ENCODE data around the gene NDUFA12. TPM values are rescaled to one million over a fixed set of nuclear protein-coding genes. Genes with fewer than 3 reads are reported as not detected.

NDUFA12 gene
- total and polyA plus RNA-seq, 2 of the 13 experiments (the other 11 are each of a cell fraction or from before 2014, with no cell fraction given), result 101 to 173 TPM

GRCh38 chr12:95003213-95003920, at the start of gene NDUFA12 (continued):
- TF ChIP-seq ERF (CRISPR knock-in tag; IDR thresholded peaks at IDR 0.05), result peak; percentile 88
- peak; percentile 80; the same call in 1 of the 2 replicates for TF ChIP-seq NFKBIZ (CRISPR knock-in tag; IDR thresholded peaks at IDR 0.05)
- no peak for TF ChIP-seq ZBTB37 (CRISPR knock-in tag; IDR thresholded peaks at IDR 0.05)
- TF ChIP-seq ZSCAN22 (CRISPR knock-in tag; IDR thresholded peaks at IDR 0.05), result no peak
- peak; percentile 73 for TF ChIP-seq ZFY (CRISPR knock-in tag; IDR thresholded peaks at IDR 0.05)
- peak; percentile 87; the same call in 1 of the 2 replicates for TF ChIP-seq ZNF235 (CRISPR knock-in tag; IDR thresholded peaks at IDR 0.05; ENCODE audit: borderline replicate concordance)
- no peak for TF ChIP-seq TP53 (CRISPR knock-in tag; conservative IDR thresholded peaks at IDR 0.05)
- TF ChIP-seq ARNTL (CRISPR knock-in tag; IDR thresholded peaks at IDR 0.05), result no peak
- TF ChIP-seq POGZ (CRISPR knock-in tag; IDR thresholded peaks at IDR 0.05), result peak; percentile 99
- TF ChIP-seq JUNB (CRISPR knock-in tag; IDR thresholded peaks at IDR 0.05; ENCODE audit: borderline replicate concordance), result no peak
- peak; percentile 47 for TF ChIP-seq ZNF18 (CRISPR knock-in tag; IDR thresholded peaks at IDR 0.05; ENCODE audit: insufficient replicate concordance)
- no peak for TF ChIP-seq TBP (CRISPR knock-in tag; IDR thresholded peaks at IDR 0.05)
- TF ChIP-seq SMC3 (IDR thresholded peaks at IDR 0.05; ENCODE audit: low read length), result no peak
- no peak for TF ChIP-seq ONECUT2 (CRISPR knock-in tag; IDR thresholded peaks at IDR 0.05)
- no peak for TF ChIP-seq HDAC6 (IDR thresholded peaks at IDR 0.05; ENCODE audit: low read depth, low read length)
- TF ChIP-seq NCOA5 (CRISPR knock-in tag; IDR thresholded peaks at IDR 0.05), result no peak
- TF ChIP-seq MAF1 (CRISPR knock-in tag; IDR thresholded peaks at IDR 0.05; ENCODE audit: borderline replicate concordance), result peak; percentile 85; the same call in 1 of the 2 replicates
- TF ChIP-seq MTF2 (CRISPR knock-in tag; IDR thresholded peaks at IDR 0.05; ENCODE audit: borderline replicate concordance), result no peak
- TF ChIP-seq ZNF619 (CRISPR knock-in tag; IDR thresholded peaks at IDR 0.05), result no peak
- no peak for TF ChIP-seq FOXC1 (CRISPR knock-in tag; IDR thresholded peaks at IDR 0.05; ENCODE audit: borderline replicate concordance)
- no peak for TF ChIP-seq U2AF1 (optimal IDR thresholded peaks at IDR 0.05; ENCODE audit: low read depth, low read length)
- TF ChIP-seq SPEN (CRISPR knock-in tag; IDR thresholded peaks at IDR 0.05; ENCODE audit: low read depth), result peak; percentile 84
- peak; percentile 68; the same call in 1 of the 2 replicates for TF ChIP-seq ZXDC (CRISPR knock-in tag; IDR thresholded peaks at IDR 0.05)
- no peak for TF ChIP-seq MBNL3 (CRISPR knock-in tag; conservative IDR thresholded peaks at IDR 0.05)
- no peak for TF ChIP-seq WIZ (CRISPR knock-in tag; IDR thresholded peaks at IDR 0.05)
- peak; percentile 16; the same call in 1 of the 2 replicates for TF ChIP-seq RCOR2 (CRISPR knock-in tag; IDR thresholded peaks at IDR 0.05)
- TF ChIP-seq SYNCRIP (IDR thresholded peaks at IDR 0.05; ENCODE audit: insufficient read depth, low read depth, low read length), result no peak
